Measurements from ENCODE around the gene KCND2.
"Not testable (repeated sequence)": the region's sequence is repeated elsewhere in the genome, so short reads cannot be mapped to it uniquely, and the experiment has no call there.

KCND2 gene

DNA sequence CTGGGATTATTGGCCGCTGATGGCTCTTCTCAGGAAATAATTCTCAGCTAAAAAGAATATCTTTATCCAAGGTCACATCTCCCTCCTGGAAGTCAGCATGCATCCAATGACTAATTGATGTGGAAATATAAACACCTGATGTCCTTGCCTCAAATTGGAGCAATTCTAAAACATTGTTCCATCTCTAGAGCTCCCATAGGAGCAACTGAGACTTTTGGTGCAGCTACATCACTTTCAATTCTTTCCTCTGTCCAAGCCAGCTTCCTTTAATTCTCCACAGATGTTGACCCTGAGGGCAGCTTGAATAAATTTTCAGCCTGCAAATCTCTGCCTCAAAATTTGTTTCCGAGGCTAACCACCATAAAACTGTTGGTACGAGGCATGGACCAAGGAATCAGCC is 43.9 kb upstream of the KCND2 start:
- H3K27ac ChIP-seq (ENCODE audit: low read depth, low read length, poor library complexity, severe bottlenecking): no peak overlapping the region
- no peaks in the 10 kb centered on the region for H3K9me2 ChIP-seq (ENCODE audit: low read depth, low read length)
- no peaks in the 10 kb centered on the region for H3K9me3 ChIP-seq (ENCODE audit: low read length)
- H4K20me1 ChIP-seq (ENCODE audit: insufficient read depth, low read length): no peaks in the 10 kb centered on the region
- H3K4me2 ChIP-seq (ENCODE audit: low read length): no peak overlapping the region
- H3K79me2 ChIP-seq (ENCODE audit: insufficient read depth, low read length): no peaks in the 10 kb centered on the region
- H3F3A ChIP-seq (ENCODE audit: insufficient read depth, low read length): peaks cover under 1% of the 10 kb centered on the region; the same call in 1 of the 2 replicates
- no peaks in the 10 kb centered on the region for H3K27me3 ChIP-seq (ENCODE audit: insufficient read depth, low read length)
- TF ChIP-seq, protein P1, sequence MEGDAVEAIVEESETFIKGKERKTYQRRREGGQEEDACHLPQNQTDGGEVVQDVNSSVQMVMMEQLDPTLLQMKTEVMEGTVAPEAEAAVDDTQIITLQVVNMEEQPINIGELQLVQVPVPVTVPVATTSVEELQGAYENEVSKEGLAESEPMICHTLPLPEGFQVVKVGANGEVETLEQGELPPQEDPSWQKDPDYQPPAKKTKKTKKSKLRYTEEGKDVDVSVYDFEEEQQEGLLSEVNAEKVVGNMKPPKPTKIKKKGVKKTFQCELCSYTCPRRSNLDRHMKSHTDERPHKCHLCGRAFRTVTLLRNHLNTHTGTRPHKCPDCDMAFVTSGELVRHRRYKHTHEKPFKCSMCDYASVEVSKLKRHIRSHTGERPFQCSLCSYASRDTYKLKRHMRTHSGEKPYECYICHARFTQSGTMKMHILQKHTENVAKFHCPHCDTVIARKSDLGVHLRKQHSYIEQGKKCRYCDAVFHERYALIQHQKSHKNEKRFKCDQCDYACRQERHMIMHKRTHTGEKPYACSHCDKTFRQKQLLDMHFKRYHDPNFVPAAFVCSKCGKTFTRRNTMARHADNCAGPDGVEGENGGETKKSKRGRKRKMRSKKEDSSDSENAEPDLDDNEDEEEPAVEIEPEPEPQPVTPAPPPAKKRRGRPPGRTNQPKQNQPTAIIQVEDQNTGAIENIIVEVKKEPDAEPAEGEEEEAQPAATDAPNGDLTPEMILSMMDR (IDR thresholded peaks at IDR 0.05; ENCODE audit: low read length): no peak
- no peak for TF ChIP-seq EZH2 (IDR thresholded peaks at IDR 0.05; ENCODE audit: borderline replicate concordance, low read length)
- no peak overlapping the region for H3K4me3 ChIP-seq (ENCODE audit: low read depth, low read length, poor library complexity, severe bottlenecking)
- no peaks in the 10 kb centered on the region for H3K36me3 ChIP-seq (ENCODE audit: insufficient read depth, low read length)
- H3K4me1 ChIP-seq (ENCODE audit: insufficient read depth, low read length, severe bottlenecking): no peaks in the 10 kb centered on the region
- no peak overlapping the region for H2AFZ ChIP-seq (ENCODE audit: low read length)
- H3K9ac ChIP-seq (ENCODE audit: low read length): no peak overlapping the region

DNA sequence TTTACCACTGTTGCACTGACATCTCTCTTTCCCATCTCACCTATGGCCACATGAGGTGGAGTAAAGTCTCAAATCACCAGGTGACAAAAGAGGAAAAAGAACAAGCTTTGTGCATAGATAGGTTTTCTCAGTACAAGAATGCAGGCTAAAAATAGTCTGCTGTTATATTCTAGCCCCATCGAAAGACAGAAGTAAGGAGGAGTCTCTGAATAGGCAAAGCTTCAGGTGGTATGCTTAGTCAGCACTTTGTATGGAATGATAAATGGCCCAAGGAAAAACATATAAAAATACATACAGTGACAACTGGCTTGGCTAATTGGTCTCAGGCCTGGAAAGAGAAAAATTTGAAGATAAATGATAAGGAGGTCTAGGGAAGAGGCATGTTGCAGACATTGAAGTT is 39.6 kb upstream of the KCND2 start:
- H3K4me1 ChIP-seq (ENCODE audit: insufficient read depth, low read length, severe bottlenecking): no peaks in the 10 kb centered on the region
- H4K20me1 ChIP-seq (ENCODE audit: insufficient read depth, low read length): no peaks in the 10 kb centered on the region
- H3F3A ChIP-seq (ENCODE audit: insufficient read depth, low read length): peaks cover 3% of the 10 kb centered on the region; the same call in 1 of the 2 replicates
- no peak overlapping the region for H2AFZ ChIP-seq (ENCODE audit: low read length)
- H3K4me2 ChIP-seq (ENCODE audit: low read length): no peak overlapping the region
- no peaks in the 10 kb centered on the region for H3K79me2 ChIP-seq (ENCODE audit: insufficient read depth, low read length)
- no peak overlapping the region for H3K27ac ChIP-seq (ENCODE audit: low read depth, low read length, poor library complexity, severe bottlenecking)
- no peaks in the 10 kb centered on the region for H3K9me2 ChIP-seq (ENCODE audit: low read depth, low read length)
- no peaks in the 10 kb centered on the region for H3K27me3 ChIP-seq (ENCODE audit: insufficient read depth, low read length)
- no peaks in the 10 kb centered on the region for H3K36me3 ChIP-seq (ENCODE audit: insufficient read depth, low read length)
- no peak overlapping the region for H3K9ac ChIP-seq (ENCODE audit: low read length)
- H3K9me3 ChIP-seq (ENCODE audit: low read length): no peaks in the 10 kb centered on the region
- no peak overlapping the region for H3K4me3 ChIP-seq (ENCODE audit: low read depth, low read length, poor library complexity, severe bottlenecking)
- TF ChIP-seq, protein P1 (IDR thresholded peaks at IDR 0.05; ENCODE audit: low read length): no peak
- TF ChIP-seq EZH2 (IDR thresholded peaks at IDR 0.05; ENCODE audit: borderline replicate concordance, low read length): no peak

DNA sequence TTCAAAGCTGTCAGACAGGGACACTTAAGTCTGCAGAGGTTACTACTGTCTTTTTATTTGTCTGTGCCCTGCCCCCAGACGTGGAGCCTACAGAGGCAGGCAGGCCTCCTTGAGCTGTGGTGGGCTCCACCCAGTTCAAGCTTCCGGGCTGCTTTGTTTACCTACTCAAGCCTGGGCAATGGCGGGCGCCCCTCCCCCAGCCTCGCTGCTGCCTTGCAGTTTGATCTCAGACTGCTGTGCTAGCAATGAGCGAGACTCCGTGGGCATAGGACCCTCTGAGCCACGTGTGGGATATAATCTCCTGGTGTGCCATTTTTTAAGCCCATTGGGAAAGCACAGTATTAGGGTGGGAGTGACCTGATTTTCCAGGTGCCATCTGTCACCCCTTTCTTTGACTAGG is 32.6 kb upstream of the KCND2 start:
- not testable (repeated sequence) for H3K79me2 ChIP-seq (ENCODE audit: insufficient read depth, low read length); H3K4me3 ChIP-seq (ENCODE audit: low read depth, low read length, poor library complexity, severe bottlenecking); H4K20me1 ChIP-seq (ENCODE audit: insufficient read depth, low read length); H3K4me2 ChIP-seq (ENCODE audit: low read length); H3K27me3 ChIP-seq (ENCODE audit: insufficient read depth, low read length); H3K27ac ChIP-seq (ENCODE audit: low read depth, low read length, poor library complexity, severe bottlenecking); H3K9me3 ChIP-seq (ENCODE audit: low read length); H3K4me1 ChIP-seq (ENCODE audit: insufficient read depth, low read length, severe bottlenecking); H2AFZ ChIP-seq (ENCODE audit: low read length); H3K9ac ChIP-seq (ENCODE audit: low read length); H3F3A ChIP-seq (ENCODE audit: insufficient read depth, low read length); H3K36me3 ChIP-seq (ENCODE audit: insufficient read depth, low read length); H3K9me2 ChIP-seq (ENCODE audit: low read depth, low read length)

GRCh38 chr7:120241973-120242372 is 31.0 kb upstream of the KCND2 start:
- H2AFZ ChIP-seq (ENCODE audit: low read length): no peak overlapping the region
- H3K9ac ChIP-seq (ENCODE audit: low read length): no peak overlapping the region
- no peaks in the 10 kb centered on the region for H3K4me1 ChIP-seq (ENCODE audit: insufficient read depth, low read length, severe bottlenecking)
- H3K36me3 ChIP-seq (ENCODE audit: insufficient read depth, low read length): no peaks in the 10 kb centered on the region
- H3K9me2 ChIP-seq (ENCODE audit: low read depth, low read length): 0 out of 2 replicates have a peak, but pooled peaks cover 4% of the 10 kb centered on the region
- TF ChIP-seq, protein P1 (IDR thresholded peaks at IDR 0.05; ENCODE audit: low read length): no peak
- no peak for TF ChIP-seq EZH2 (IDR thresholded peaks at IDR 0.05; ENCODE audit: borderline replicate concordance, low read length)
- no peak overlapping the region for H3K27ac ChIP-seq (ENCODE audit: low read depth, low read length, poor library complexity, severe bottlenecking)
- no peaks in the 10 kb centered on the region for H3K9me3 ChIP-seq (ENCODE audit: low read length)
- H3K4me3 ChIP-seq (ENCODE audit: low read depth, low read length, poor library complexity, severe bottlenecking): no peak overlapping the region
- no peaks in the 10 kb centered on the region for H4K20me1 ChIP-seq (ENCODE audit: insufficient read depth, low read length)
- no peak overlapping the region for H3K4me2 ChIP-seq (ENCODE audit: low read length)
- no peaks in the 10 kb centered on the region for H3F3A ChIP-seq (ENCODE audit: insufficient read depth, low read length)
- H3K27me3 ChIP-seq (ENCODE audit: insufficient read depth, low read length): no peaks in the 10 kb centered on the region
- no peaks in the 10 kb centered on the region for H3K79me2 ChIP-seq (ENCODE audit: insufficient read depth, low read length)
